Activated naive CD8-positive, alpha-beta T cell treated with anti-CD3 and anti-CD28 coated beads, Interleukin-2, amount 10 ng/mL, durations not matched to agents 7 days and 5 days (primary cell): ENCODE measurements around the gene MAST4. TPM values are rescaled to one million over a fixed set of nuclear protein-coding genes. Genes with fewer than 3 reads are reported as not detected.

Source experiments
- ATAC-seq: fragments of 150-1000 bp; cut with Tn5 transposase; one replicate; pipeline ENCODE4 v1.10.0; 2021; ENCODE audit warnings: low read depth, moderate library complexity
- POLR2A ChIA-PET: fragments of 350-600 bp; sonication (Branson Sonifier 250); formaldehyde crosslinking; loops from one replicate; lab custom pipeline; 2021; ENCODE audit warnings: antibody characterized with exemption; lab: Charles Lee
- DNase-seq: peaks from one replicate; pipeline ENCODE4 v3.0.0; 2021
- H3K27ac Mint-ChIP-seq: one replicate; pipeline ENCODE4 v1.8.0; 2022; ENCODE audit warnings: mild to moderate bottlenecking, mixed read lengths
- H3K27me3 Mint-ChIP-seq: one replicate; pipeline ENCODE4 v1.8.0; 2022; ENCODE audit warnings: mild to moderate bottlenecking, moderate library complexity, mixed read lengths
- H3K36me3 Mint-ChIP-seq: one replicate; pipeline ENCODE4 v1.8.0; 2021; ENCODE audit warnings: mild to moderate bottlenecking, mixed read lengths
- H3K4me1 Mint-ChIP-seq: one replicate; pipeline ENCODE4 v1.8.0; 2021; ENCODE audit warnings: mixed read lengths
- H3K4me3 Mint-ChIP-seq: one replicate; pipeline ENCODE4 v1.8.0; 2022; ENCODE audit warnings: mild to moderate bottlenecking, moderate library complexity, mixed read lengths
- H3K9me3 Mint-ChIP-seq: one replicate; pipeline ENCODE4 v1.8.0; 2021; ENCODE audit warnings: mixed read lengths
- total RNA-seq, 2 experiments: library from RNA; stranded (reverse); gene quantifications; one replicate each; pipeline ENCODE4 v1.2.3, GENCODE V29; 2021

MAST4 gene
- total RNA-seq, 2 experiments from 2014 or later, result 13.4 to 14.3 TPM

GRCh38 chr5:66870708-66871107 lies 274.5 kb downstream of the MAST4 start:
- Mint-ChIP-seq H3K4me1 (no peaks in the 10 kb centered on the region), H3K36me3 (peaks cover 1% of the 10 kb centered on the region), H3K27ac (no peak overlapping the region), H3K9me3 (no peaks in the 10 kb centered on the region), H3K27me3 (peaks cover 3% of the 10 kb centered on the region), H3K4me3 (no peak overlapping the region)
- ATAC-seq (no peak), DNase-seq (no peak)
- POLR2A ChIA-PET, result no interaction called here

DNA sequence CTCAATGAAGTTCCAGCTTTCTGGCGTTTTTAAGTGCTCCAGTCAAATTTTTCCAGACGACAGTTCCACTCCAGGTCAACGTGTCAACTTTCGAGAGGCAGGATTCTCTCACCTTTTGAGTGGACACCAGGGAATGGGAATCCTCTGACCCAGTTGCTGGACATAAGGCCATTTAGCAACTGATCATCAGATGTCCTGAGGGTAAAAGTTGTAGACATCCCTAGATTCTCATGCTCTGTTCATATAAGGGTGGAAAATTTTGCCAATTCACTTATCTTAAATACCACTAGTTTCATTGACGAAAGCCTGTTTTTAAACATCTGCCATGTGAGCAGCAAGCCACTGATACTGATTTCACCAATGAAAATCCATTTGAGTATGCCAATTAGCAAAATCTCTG lies 275.5 kb downstream of the MAST4 start:
- Mint-ChIP-seq H3K27ac (no peak overlapping the region), H3K4me3 (no peak overlapping the region), H3K36me3 (peaks cover 1% of the 10 kb centered on the region), H3K4me1 (no peaks in the 10 kb centered on the region), H3K27me3 (peaks cover 3% of the 10 kb centered on the region), H3K9me3 (no peaks in the 10 kb centered on the region)
- POLR2A ChIA-PET, result no interaction called here
- DNase-seq (no peak), ATAC-seq (no peak)

DNA sequence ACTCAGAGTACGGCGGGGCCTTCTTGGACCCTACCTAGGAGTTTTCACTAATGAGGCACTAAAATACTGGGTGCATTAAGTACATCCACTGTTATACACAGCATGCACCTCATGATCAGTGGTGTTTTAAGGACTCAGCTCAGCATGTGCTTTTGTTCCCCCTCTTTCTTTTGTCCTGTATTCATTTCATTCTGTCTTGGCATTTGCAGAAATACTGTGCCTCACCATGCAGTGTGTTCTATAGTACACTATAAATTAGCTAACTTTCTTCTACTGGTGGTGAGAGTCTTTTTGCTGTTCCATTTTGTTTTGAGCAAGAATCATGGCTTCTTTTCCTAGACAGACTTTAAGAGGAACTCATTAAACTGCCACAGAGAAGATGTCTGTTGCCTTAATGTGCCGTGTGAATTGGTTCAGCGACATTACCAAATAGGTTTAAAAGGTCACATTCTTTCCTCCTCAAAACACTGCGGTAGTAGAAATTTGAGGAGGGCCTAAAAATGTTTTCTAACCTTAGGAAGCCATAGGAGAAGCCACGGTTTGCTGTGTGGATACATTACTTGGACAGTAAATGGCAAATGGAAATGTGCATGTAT lies 276.6 kb downstream of the MAST4 start:
- no peak overlapping the region for H3K27ac Mint-ChIP-seq
- POLR2A ChIA-PET, result no interaction called here
- H3K27me3 Mint-ChIP-seq, result peaks cover 3% of the 10 kb centered on the region
- no peaks in the 10 kb centered on the region for H3K4me1 Mint-ChIP-seq
- H3K9me3 Mint-ChIP-seq, result no peaks in the 10 kb centered on the region
- no peak for ATAC-seq
- H3K36me3 Mint-ChIP-seq, result peaks cover 1% of the 10 kb centered on the region
- no peak overlapping the region for H3K4me3 Mint-ChIP-seq
- no peak for DNase-seq

GRCh38 chr5:66874004-66874403 lies 277.8 kb downstream of the MAST4 start:
- Mint-ChIP-seq H3K4me3 (no peak overlapping the region), H3K36me3 (peaks cover 1% of the 10 kb centered on the region), H3K4me1 (no peaks in the 10 kb centered on the region), H3K9me3 (no peaks in the 10 kb centered on the region), H3K27ac (no peak overlapping the region), H3K27me3 (peaks cover 3% of the 10 kb centered on the region)
- POLR2A ChIA-PET, result no interaction called here
- no peak for ATAC-seq
- no peak for DNase-seq

DNA sequence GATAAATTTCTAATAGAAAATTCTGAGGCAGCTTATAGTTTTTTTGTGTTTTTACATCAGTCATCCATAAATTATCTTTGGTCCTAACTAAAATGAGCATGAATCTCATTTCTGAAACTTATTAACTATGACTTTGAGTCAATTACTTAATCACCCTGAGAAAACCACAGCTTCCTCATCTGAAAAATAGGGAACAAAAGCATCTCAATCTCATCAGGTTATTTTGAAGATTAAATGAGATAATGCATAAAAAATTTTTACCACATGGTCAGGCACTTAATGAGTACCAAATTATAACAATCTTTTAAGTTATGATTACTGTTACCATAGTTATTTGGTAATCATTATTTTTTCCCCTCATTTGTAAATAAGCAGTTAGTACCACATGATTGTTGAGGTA lies 279.1 kb downstream of the MAST4 start:
- no peak for ATAC-seq
- Mint-ChIP-seq H3K27me3 (no peaks in the 10 kb centered on the region), H3K36me3 (peaks cover 1% of the 10 kb centered on the region)

DNA sequence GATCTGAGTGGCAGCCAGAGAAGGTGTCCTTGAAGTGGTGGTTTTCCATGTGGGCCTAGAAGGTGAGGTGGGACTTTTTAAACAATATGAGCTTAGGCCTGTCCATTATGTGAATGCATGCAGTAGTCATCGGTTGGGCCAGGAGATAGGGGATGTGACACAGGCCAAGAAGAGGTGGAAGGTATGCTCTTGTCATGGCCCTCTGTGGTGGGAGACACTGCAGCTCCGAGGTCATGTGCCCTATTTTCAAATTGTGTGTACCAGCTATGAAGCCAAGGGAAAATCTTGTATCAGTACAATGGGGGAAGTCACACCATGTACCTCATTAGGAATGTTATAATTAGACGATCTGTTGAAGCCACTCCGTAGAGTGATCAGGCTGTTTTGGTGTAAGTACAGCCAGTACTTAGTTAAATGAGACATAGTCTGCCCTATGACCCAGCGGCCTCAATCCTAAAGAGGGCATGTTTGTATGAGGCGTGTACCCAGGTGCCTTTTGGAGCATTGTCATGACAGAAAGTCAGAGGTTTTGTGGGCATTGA lies 280.1 kb downstream of the MAST4 start:
- POLR2A ChIA-PET, result no interaction called here
- Mint-ChIP-seq H3K4me3 (no peak overlapping the region), H3K4me1 (no peaks in the 10 kb centered on the region), H3K36me3 (peaks cover 1% of the 10 kb centered on the region), H3K27me3 (no peaks in the 10 kb centered on the region), H3K9me3 (no peaks in the 10 kb centered on the region), H3K27ac (no peak overlapping the region)
- ATAC-seq, result no peak
- DNase-seq, result no peak

More for the DNA sequence above, 279.1 kb downstream of the MAST4 start:
- Mint-ChIP-seq H3K4me1 (no peaks in the 10 kb centered on the region), H3K27ac (no peak overlapping the region), H3K9me3 (no peaks in the 10 kb centered on the region), H3K4me3 (no peak overlapping the region)
- POLR2A ChIA-PET, result no interaction called here
- no peak for DNase-seq

DNA sequence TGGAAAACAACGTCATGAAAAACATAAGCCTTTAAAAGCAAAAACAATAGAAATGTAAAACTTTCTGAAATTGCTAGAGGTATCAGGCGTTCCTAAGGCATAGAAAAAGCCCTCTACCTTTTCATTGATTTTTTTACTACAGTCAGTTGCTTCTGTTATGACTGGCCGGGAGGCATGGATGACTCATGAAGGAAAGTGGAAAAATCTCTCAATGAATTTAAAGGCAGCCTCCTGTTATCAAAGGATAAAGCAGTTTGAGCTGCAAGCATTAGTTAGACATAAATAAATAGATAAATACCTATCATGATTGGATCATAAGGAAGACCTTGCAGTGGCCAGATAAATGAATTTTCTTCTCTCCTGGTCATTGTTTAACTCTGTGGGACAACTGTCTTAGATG lies 281.6 kb downstream of the MAST4 start:
- Mint-ChIP-seq H3K27ac (no peak overlapping the region), H3K4me3 (no peak overlapping the region), H3K27me3 (no peaks in the 10 kb centered on the region), H3K36me3 (no peaks in the 10 kb centered on the region), H3K9me3 (no peaks in the 10 kb centered on the region), H3K4me1 (no peaks in the 10 kb centered on the region)
- no peak for ATAC-seq
- POLR2A ChIA-PET, result no interaction called here
- DNase-seq, result no peak

DNA sequence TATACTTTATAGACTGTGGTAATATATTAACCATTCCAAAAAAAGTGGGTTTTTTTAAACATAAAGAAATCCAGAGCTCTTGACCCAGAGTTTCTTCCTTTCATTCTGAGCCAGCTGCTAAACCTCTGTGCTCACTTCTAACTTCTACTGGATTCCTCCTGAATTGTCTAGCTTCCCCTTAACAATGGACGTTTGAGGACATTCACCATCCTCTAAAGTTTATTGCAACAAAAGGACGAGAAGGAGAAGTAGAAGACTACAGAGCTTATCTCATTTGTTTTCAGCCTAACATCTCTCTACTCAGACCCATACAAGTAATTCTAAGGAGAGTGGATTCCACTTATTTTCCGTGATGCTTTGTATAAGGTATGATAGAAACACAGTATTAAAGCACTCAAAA lies 284.2 kb downstream of the MAST4 start:
- Mint-ChIP-seq H3K4me3 (no peak overlapping the region), H3K9me3 (no peaks in the 10 kb centered on the region), H3K36me3 (no peaks in the 10 kb centered on the region), H3K27me3 (no peaks in the 10 kb centered on the region), H3K4me1 (no peaks in the 10 kb centered on the region), H3K27ac (no peak overlapping the region)
- ATAC-seq (no peak), DNase-seq (no peak)
- POLR2A ChIA-PET, result no interaction called here

DNA sequence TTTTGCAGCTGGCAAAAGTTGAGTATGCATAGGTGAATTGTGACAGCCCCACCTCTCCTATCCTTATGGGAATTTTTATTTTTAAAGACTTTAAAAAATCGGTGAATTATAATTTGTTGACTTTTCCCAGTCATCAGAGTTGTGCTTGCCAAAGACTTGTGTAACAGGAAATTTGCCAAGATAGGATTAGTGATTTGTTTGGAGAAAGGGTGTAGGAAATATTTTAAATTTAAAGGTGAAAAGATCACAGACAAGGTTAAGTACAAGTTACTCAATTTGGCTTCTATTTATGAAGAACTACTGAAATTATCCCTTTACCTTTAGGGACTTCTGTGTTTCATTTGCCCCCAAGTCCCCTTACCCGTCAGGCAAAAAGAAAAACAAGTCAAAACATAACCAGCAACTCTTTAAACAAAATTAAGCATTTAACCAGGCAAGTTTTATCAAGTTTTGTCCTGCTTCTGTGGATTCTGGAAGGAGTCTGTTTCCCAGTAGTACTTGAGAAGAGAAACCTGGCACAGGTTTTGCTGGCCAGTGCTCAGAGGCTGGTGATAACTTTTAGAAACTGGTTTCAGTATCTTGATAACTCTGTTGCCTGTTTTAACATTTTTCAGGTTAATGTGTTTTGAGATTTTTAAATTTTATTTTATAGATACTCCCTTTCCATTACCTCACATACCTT lies 285.4 kb downstream of the MAST4 start:
- H3K4me1 Mint-ChIP-seq, result no peaks in the 10 kb centered on the region
- H3K27me3 Mint-ChIP-seq, result no peaks in the 10 kb centered on the region
- H3K4me3 Mint-ChIP-seq, result no peak overlapping the region
- H3K9me3 Mint-ChIP-seq, result no peaks in the 10 kb centered on the region
- H3K27ac Mint-ChIP-seq, result no peak overlapping the region
- DNase-seq, result no peak
- POLR2A ChIA-PET, result no interaction called here
- no peaks in the 10 kb centered on the region for H3K36me3 Mint-ChIP-seq
- ATAC-seq, result no peak

DNA sequence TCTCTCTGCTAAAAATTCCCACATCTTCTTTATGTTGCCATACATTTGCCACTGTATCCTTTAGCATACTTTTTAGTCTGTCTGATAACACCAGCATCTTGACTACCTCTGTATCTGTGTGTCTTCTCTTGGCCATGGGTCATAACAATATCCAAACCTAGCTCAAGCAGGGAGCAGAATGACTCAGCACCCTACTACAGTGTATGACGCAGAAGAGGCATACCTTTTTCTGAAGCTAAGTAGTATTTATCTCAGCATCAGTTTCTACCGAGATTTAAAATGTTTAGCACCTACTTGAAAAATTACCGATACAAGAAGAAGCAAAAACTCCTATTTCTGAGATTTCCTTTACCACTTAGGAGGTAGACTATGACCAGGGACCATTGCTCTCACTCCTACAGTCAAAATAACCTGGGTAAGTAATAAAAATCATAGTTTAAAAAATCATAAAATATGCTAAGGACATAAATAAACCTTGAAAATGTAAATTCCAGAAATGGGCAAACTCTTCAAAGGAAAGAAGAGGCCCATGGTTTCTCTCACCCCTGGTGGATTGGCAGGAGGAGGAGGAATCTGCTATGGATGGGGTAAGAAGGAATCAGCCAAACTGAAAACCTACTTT lies 286.5 kb downstream of the MAST4 start:
- POLR2A ChIA-PET, result no interaction called here
- no peak for DNase-seq
- no peaks in the 10 kb centered on the region for H3K27me3 Mint-ChIP-seq
- no peak overlapping the region for H3K27ac Mint-ChIP-seq
- no peaks in the 10 kb centered on the region for H3K4me1 Mint-ChIP-seq
- no peaks in the 10 kb centered on the region for H3K36me3 Mint-ChIP-seq
- no peak overlapping the region for H3K4me3 Mint-ChIP-seq
- H3K9me3 Mint-ChIP-seq, result no peaks in the 10 kb centered on the region
- ATAC-seq, result no peak

DNA sequence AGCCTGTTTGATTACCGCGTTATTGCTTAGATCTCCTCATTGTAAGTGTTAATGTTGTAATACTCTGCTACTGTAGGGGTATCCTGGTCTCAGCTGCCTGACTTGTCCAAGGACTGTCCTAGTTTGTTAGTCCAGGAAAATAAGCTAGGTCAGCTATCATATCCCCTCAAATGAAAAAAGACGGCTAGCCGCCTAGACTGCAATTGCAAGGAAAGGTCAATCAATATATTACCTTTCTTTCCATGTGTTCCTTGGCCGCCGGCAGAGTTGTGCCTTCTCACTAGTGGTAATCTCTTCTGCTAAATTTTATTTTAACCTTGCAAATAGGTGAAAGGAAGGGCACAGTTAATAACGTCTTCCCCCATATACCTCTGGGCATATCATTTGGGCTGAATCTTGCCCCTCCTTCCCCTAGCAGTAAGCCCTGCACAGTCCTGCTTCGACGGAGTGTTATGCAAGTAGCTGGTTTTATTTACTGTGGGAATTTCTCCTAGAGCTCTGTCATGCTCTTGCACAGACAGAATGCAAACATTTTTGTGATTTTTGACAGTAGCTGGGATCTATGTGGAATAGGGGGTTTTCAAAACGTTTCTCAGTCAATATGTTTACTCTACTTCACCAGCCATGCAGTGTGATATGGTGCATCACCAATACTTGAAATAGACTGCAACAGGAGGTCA lies 288.5 kb downstream of the MAST4 start:
- Mint-ChIP-seq H3K27ac (no peak overlapping the region), H3K36me3 (no peaks in the 10 kb centered on the region), H3K9me3 (no peaks in the 10 kb centered on the region), H3K4me1 (peaks cover 4% of the 10 kb centered on the region), H3K27me3 (no peaks in the 10 kb centered on the region), H3K4me3 (no peak overlapping the region)
- no peak for ATAC-seq
- no peak for DNase-seq
- POLR2A ChIA-PET, result no interaction called here

DNA sequence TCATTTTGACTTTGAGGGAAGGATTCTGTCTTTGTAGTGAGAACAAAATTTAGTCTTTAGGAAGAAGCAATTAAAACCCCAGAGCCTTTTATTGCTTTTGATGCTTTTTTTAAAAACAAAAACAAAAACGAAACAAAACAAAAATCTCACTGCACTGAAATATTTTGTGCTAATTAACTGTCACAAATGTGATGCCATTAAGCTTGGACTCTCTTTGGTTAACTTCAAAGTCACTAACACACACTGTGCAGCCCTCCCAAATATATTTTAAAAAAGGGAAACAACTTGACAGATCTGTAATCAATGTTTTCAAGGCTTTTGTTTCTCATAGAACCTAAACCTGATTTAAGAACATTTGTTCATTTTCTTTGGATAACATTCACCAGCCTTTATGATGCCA lies 290.7 kb downstream of the MAST4 start:
- ATAC-seq (no peak), DNase-seq (no peak)
- Mint-ChIP-seq H3K9me3 (no peaks in the 10 kb centered on the region), H3K4me3 (no peak overlapping the region), H3K36me3 (no peaks in the 10 kb centered on the region), H3K4me1 (peaks cover 4% of the 10 kb centered on the region), H3K27ac (no peak overlapping the region), H3K27me3 (peaks cover 8% of the 10 kb centered on the region)
- POLR2A ChIA-PET, result no interaction called here

GRCh38 chr5:66888613-66889012 lies 292.4 kb downstream of the MAST4 start:
- ATAC-seq (no peak), DNase-seq (no peak)
- Mint-ChIP-seq H3K9me3 (no peaks in the 10 kb centered on the region), H3K36me3 (no peaks in the 10 kb centered on the region), H3K27ac (no peak overlapping the region), H3K27me3 (peaks cover 8% of the 10 kb centered on the region), H3K4me3 (peak overlapping the region; percentile 8), H3K4me1 (peaks cover 4% of the 10 kb centered on the region)
- POLR2A ChIA-PET, result no interaction called here
